Fibroblast of lung (primary cell): Measurements from ENCODE around the gene CEP41.

Experiments
- EZH2 ChIP-seq: IDR thresholded peaks from 2 replicates; pipeline ENCODE4 v1.5.1; 2012; ENCODE audit warnings: low read length, control low read depth, mild to moderate bottlenecking; ENCODE audit errors: missing control alignments
- TF ChIP-seq, protein P1 (sequence below), 2 donors: IDR thresholded peaks in 1 of 2; conservative IDR thresholded peaks in 1 of 2; 1 replicate in 1 of 2; 2 replicates in 1 of 2; pipeline ENCODE4 v1.5.1; 2011 to 2012; ENCODE audit warnings: low read length in 2 of 2, control low read depth in 1 of 2, inconsistent platforms in 1 of 2, low read depth in 1 of 2, mild to moderate bottlenecking in 1 of 2

DNA sequence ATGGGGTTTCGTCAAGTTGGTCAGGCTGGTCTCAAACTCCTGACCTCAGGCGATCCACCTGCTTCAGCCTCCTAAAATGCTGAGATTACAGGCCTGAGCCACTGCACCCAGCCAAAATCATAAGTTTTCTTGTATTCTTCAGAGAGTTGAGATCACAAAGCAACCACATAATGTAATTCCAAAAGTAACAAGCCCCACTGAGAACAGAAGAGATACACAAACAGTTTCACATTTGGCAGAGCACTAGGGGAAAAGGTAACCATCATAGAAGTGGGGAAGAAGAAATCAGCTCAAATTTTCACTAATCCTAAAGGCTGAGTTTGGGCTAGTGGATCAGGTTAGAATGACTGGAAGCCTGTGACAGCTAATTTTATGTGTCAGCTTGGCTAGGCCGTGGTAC lies 5.4 kb upstream of the CEP41 start:
- TF ChIP-seq, protein P1, sequence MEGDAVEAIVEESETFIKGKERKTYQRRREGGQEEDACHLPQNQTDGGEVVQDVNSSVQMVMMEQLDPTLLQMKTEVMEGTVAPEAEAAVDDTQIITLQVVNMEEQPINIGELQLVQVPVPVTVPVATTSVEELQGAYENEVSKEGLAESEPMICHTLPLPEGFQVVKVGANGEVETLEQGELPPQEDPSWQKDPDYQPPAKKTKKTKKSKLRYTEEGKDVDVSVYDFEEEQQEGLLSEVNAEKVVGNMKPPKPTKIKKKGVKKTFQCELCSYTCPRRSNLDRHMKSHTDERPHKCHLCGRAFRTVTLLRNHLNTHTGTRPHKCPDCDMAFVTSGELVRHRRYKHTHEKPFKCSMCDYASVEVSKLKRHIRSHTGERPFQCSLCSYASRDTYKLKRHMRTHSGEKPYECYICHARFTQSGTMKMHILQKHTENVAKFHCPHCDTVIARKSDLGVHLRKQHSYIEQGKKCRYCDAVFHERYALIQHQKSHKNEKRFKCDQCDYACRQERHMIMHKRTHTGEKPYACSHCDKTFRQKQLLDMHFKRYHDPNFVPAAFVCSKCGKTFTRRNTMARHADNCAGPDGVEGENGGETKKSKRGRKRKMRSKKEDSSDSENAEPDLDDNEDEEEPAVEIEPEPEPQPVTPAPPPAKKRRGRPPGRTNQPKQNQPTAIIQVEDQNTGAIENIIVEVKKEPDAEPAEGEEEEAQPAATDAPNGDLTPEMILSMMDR (conservative IDR thresholded peaks at IDR 0.05 in 1 of 2, IDR thresholded peaks at IDR 0.05 in 1 of 2; ENCODE audit: low read depth in 1 of 2, low read length in 2 of 2) = no peak
- no peak for TF ChIP-seq EZH2
